ENCODE results near the gene MAF. TPM values are rescaled to one million over a fixed set of nuclear protein-coding genes. Genes with fewer than 3 reads are reported as not detected.

Gene MAF
- total and polyA plus RNA-seq, 9 of the 15 experiments (the other 6 are each of a cell fraction or from before 2014, with no cell fraction given): 0.01 to 0.18 TPM; not detected in 7

- no peak overlapping the region for H2AFZ ChIP-seq (ENCODE audit: low read depth, low read length)
- BruUV-seq (replicated peaks): no TSS peak
- no peak overlapping the region for H3K9ac ChIP-seq (ENCODE audit: insufficient read depth in 1 of 2, low read depth in 2 of 2, low read length in 2 of 2)
- no peaks in the 10 kb centered on the region for H3K36me3 ChIP-seq (ENCODE audit: control insufficient read depth, insufficient read depth, low read length)
- no peaks in the 10 kb centered on the region for H3K4me1 ChIP-seq (replicated peaks in 1 of 2; ENCODE audit: control insufficient read depth in 2 of 2, insufficient read depth in 2 of 2, low read length in 2 of 2)
- H3K4me3 ChIP-seq: no peak overlapping the region
- ChIA-PET POLR2A (interaction anchor here (0.6 to 1.2 kb wide), 2 partner anchors 11 to 201 kb away, joined by 3 to 4 read pairs; no protein-coding TSS in a partner anchor), CTCF (ENCODE audit: low intra/inter-chr PET ratio) (no interaction called here)
- no peak for DNase-seq (ENCODE audit: extremely low read depth in 1 of 4, low spot score in 3 of 4)
- no peak for TF ChIP-seq CHCHD3 (CRISPR knock-in tag; IDR thresholded peaks at IDR 0.05)
- TF ChIP-seq MYNN (IDR thresholded peaks at IDR 0.05): no peak
- TF ChIP-seq MYNN (CRISPR knock-in tag; IDR thresholded peaks at IDR 0.05): no peak
- no peak for TF ChIP-seq E2F5 (CRISPR knock-in tag; IDR thresholded peaks at IDR 0.05)
- no peak for TF ChIP-seq ERF (CRISPR knock-in tag; IDR thresholded peaks at IDR 0.05)
- TF ChIP-seq DLX4 (CRISPR knock-in tag; IDR thresholded peaks at IDR 0.05): no peak
- TF ChIP-seq ZNF830 (CRISPR knock-in tag; IDR thresholded peaks at IDR 0.05): no peak
- TF ChIP-seq RNF2 (IDR thresholded peaks at IDR 0.05): no peak
- no peak for TF ChIP-seq MXD1 (CRISPR knock-in tag; IDR thresholded peaks at IDR 0.05; ENCODE audit: borderline replicate concordance, poor library complexity, severe bottlenecking)
- no peak for TF ChIP-seq TEAD1 (CRISPR knock-in tag; IDR thresholded peaks at IDR 0.05)
- no peak for TF ChIP-seq GTF2B (IDR thresholded peaks at IDR 0.05; ENCODE audit: extremely low read depth, insufficient read length)
- no peak for TF ChIP-seq ZNF124 (CRISPR knock-in tag; IDR thresholded peaks at IDR 0.05)
- no peak for TF ChIP-seq ZBTB7A (IDR thresholded peaks at IDR 0.05; ENCODE audit: borderline replicate concordance, control insufficient read depth, low read depth, low read length)
- no peaks in the 10 kb centered on the region for H3K9me1 ChIP-seq (ENCODE audit: control insufficient read depth, insufficient read depth, low read length)
- WGBS (ENCODE audit: insufficient coverage, low coverage, missing lambda C conversion rate): 0% methylated on average over 5 of the region's 5 CpGs
- H4K20me1 ChIP-seq (replicated peaks; ENCODE audit: control insufficient read depth, insufficient read depth, low read length): no peaks in the 10 kb centered on the region
- no peak for ATAC-seq
- H3K9me3 ChIP-seq (replicated peaks; ENCODE audit: control insufficient read depth, insufficient read depth, low read depth, low read length): no peaks in the 10 kb centered on the region
- intact Hi-C loops (cut with micrococcal nuclease): no loop called here
- peaks cover 0 to 20% of the 10 kb centered on the region in 2 experiments for H3K27me3 ChIP-seq (ENCODE audit: control insufficient read depth in 2 of 2, insufficient read depth in 2 of 2, low read length in 2 of 2)
- in situ Hi-C loops (cut with MboI): no loop called here
- H3K79me2 ChIP-seq (ENCODE audit: control insufficient read depth, insufficient read depth, low read length): no peaks in the 10 kb centered on the region
- no peak for FAIRE-seq
- no peak overlapping the region for H3K4me2 ChIP-seq (ENCODE audit: insufficient read depth, low read length)
- H3K27ac ChIP-seq (ENCODE audit: extremely low read depth, low read depth, low read length): no peak overlapping the region
These were observed 38.8 kb downstream of the MAF start for GRCh38 chr16:79561729-79562128.
